NCI-H2171 treated with DMSO at 0.1 percent for 48 hours (cell line): ENCODE measurements around the gene CREBZF.
"Not testable (repeated sequence)": the region's sequence is repeated elsewhere in the genome, so short reads cannot be mapped to it uniquely, and the experiment has no call there.

ENCODE experiments used
- DNase-seq: peaks from one replicate; lab custom pipeline; 2025; lab: John Stamatoyannopoulos, UW

The CREBZF gene

GRCh38 chr11:85626496-85626895 is 38.4 kb downstream of the CREBZF start:
- peak; percentile 52 for DNase-seq

- no peak for DNase-seq
Measured at GRCh38 chr11:85620256-85620655, 44.7 kb downstream of the CREBZF start.

GRCh38 chr11:85619499-85619898 is 45.4 kb downstream of the CREBZF start:
- DNase-seq, result no peak

- DNase-seq, result not testable (repeated sequence)
Measured at GRCh38 chr11:85611643-85612042, 53.3 kb downstream of the CREBZF start.
